ENCODE measurements around the gene CETN1. TPM values are rescaled to one million over a fixed set of nuclear protein-coding genes. Genes with fewer than 3 reads are reported as not detected.

CETN1 gene
- polyA plus RNA-seq, 1 donor from 2014 or later, result not detected

GRCh38 chr18:596288-596881 is 16.2 kb downstream of the CETN1 start:
- Histone ChIP-seq H3K4me2 (ENCODE audit: low read length) (no peak overlapping the region), H3F3A (ENCODE audit: insufficient read depth, low read length, poor library complexity, severe bottlenecking) (no peaks in the 10 kb centered on the region), H4K20me1 (ENCODE audit: insufficient read depth) (no peaks in the 10 kb centered on the region), H3K9me2 (ENCODE audit: insufficient read depth, low read length) (no peaks in the 10 kb centered on the region), H3K27ac (ENCODE audit: low read length) (no peak overlapping the region), H2AFZ (ENCODE audit: low read depth, low read length) (no peak overlapping the region), H3K4me3 (ENCODE audit: low read length) (peak overlapping the region; percentile 66), H3K36me3 (ENCODE audit: insufficient read depth, low read length) (no peaks in the 10 kb centered on the region), H3K9me3 (ENCODE audit: low read length) (no peaks in the 10 kb centered on the region), H3K9ac (ENCODE audit: low read length) (no peak overlapping the region), H3K27me3 (ENCODE audit: insufficient read depth, low read depth, low read length) (peaks cover 4% of the 10 kb centered on the region), H3K79me2 (replicated peaks; ENCODE audit: insufficient read depth, low read length) (no peaks in the 10 kb centered on the region)
- TF ChIP-seq EZH2 (IDR thresholded peaks at IDR 0.05; ENCODE audit: borderline replicate concordance, insufficient read depth, low read length, poor library complexity, severe bottlenecking), result no peak
- no peak for TF ChIP-seq REST (IDR thresholded peaks at IDR 0.05; ENCODE audit: borderline replicate concordance)
- TF ChIP-seq EP300 (conservative IDR thresholded peaks at IDR 0.05; ENCODE audit: poor library complexity, severe bottlenecking), result no peak
- TF ChIP-seq RAD21 (conservative IDR thresholded peaks at IDR 0.05), result no peak
- no peak for TF ChIP-seq TAF1 (IDR thresholded peaks at IDR 0.05; ENCODE audit: low read depth)
- TF ChIP-seq POLR2AphosphoS5 (IDR thresholded peaks at IDR 0.05), result no peak
- no peak for TF ChIP-seq CTCF (IDR thresholded peaks at IDR 0.05; ENCODE audit: poor library complexity, severe bottlenecking)
- no peak for TF ChIP-seq MXI1 (conservative IDR thresholded peaks at IDR 0.05; ENCODE audit: poor library complexity, severe bottlenecking)
- no peak for TF ChIP-seq SMC3 (conservative IDR thresholded peaks at IDR 0.05; ENCODE audit: poor library complexity)

- Histone ChIP-seq H3K9me2 (ENCODE audit: insufficient read depth, low read length) (no peaks in the 10 kb centered on the region), H3K4me3 (ENCODE audit: low read length) (no peak overlapping the region), H3K4me2 (ENCODE audit: low read length) (no peak overlapping the region), H3K9ac (ENCODE audit: low read length) (no peak overlapping the region), H3K36me3 (ENCODE audit: insufficient read depth, low read length) (no peaks in the 10 kb centered on the region), H3K9me3 (ENCODE audit: low read length) (no peaks in the 10 kb centered on the region), H3K27ac (ENCODE audit: low read length) (no peak overlapping the region), H4K20me1 (ENCODE audit: insufficient read depth) (no peaks in the 10 kb centered on the region), H3F3A (ENCODE audit: insufficient read depth, low read length, poor library complexity, severe bottlenecking) (no peaks in the 10 kb centered on the region), H3K27me3 (ENCODE audit: insufficient read depth, low read depth, low read length) (peaks cover 4% of the 10 kb centered on the region), H2AFZ (ENCODE audit: low read depth, low read length) (no peak overlapping the region), H3K79me2 (replicated peaks; ENCODE audit: insufficient read depth, low read length) (no peaks in the 10 kb centered on the region)
- TF ChIP-seq CTCF (IDR thresholded peaks at IDR 0.05; ENCODE audit: poor library complexity, severe bottlenecking) (no peak), EZH2 (IDR thresholded peaks at IDR 0.05; ENCODE audit: borderline replicate concordance, insufficient read depth, low read length, poor library complexity, severe bottlenecking) (no peak), MXI1 (conservative IDR thresholded peaks at IDR 0.05; ENCODE audit: poor library complexity, severe bottlenecking) (no peak), RAD21 (conservative IDR thresholded peaks at IDR 0.05) (no peak), REST (IDR thresholded peaks at IDR 0.05; ENCODE audit: borderline replicate concordance) (no peak), TAF1 (IDR thresholded peaks at IDR 0.05; ENCODE audit: low read depth) (no peak), POLR2AphosphoS5 (IDR thresholded peaks at IDR 0.05) (no peak), SMC3 (conservative IDR thresholded peaks at IDR 0.05; ENCODE audit: poor library complexity) (no peak), EP300 (conservative IDR thresholded peaks at IDR 0.05; ENCODE audit: poor library complexity, severe bottlenecking) (no peak)
These were observed 18.0 kb downstream of the CETN1 start for GRCh38 chr18:598124-598589.
